GM12878 (cell line): Measurements from ENCODE around the gene NCDN.

Source experiments
- CTCF ChIP-seq, 3 experiments: IDR thresholded peaks in 2 of 3; conservative IDR thresholded peaks in 1 of 3; 2 replicates each; pipeline ENCODE4 v1.5.1; 2011; ENCODE audit warnings: low read depth in 3 of 3, low read length in 3 of 3, mild to moderate bottlenecking in 3 of 3, control low read depth in 2 of 3, moderate library complexity in 2 of 3, inconsistent platforms in 1 of 3, mixed read lengths in 1 of 3; ENCODE audit not compliant: control insufficient read depth in 2 of 3, insufficient read depth in 1 of 3; ENCODE audit errors: extremely low read depth in 1 of 3
- HDAC2 ChIP-seq: fragments of 200-600 bp; sonication (generic); IDR thresholded peaks from 2 replicates; pipeline ENCODE4 v1.6.1; 2017
- RAD21 ChIP-seq: IDR thresholded peaks from 2 replicates; pipeline ENCODE4 v1.6.1; 2011; ENCODE audit warnings: mild to moderate bottlenecking, low read depth, low read length, moderate library complexity; ENCODE audit not compliant: insufficient read depth
- REST ChIP-seq: IDR thresholded peaks from 2 replicates; pipeline ENCODE4 v1.6.1; 2012; ENCODE audit warnings: mild to moderate bottlenecking, low read depth, low read length

GRCh38 chr1:35530946-35531345 is 26.7 kb upstream of the NCDN start:
- TF ChIP-seq RAD21, result no peak
- no peak for TF ChIP-seq REST
- no peak for TF ChIP-seq CTCF (IDR thresholded peaks at IDR 0.05 in 2 of 3, conservative IDR thresholded peaks at IDR 0.05 in 1 of 3; ENCODE audit: control insufficient read depth in 2 of 3, extremely low read depth in 1 of 3, insufficient read depth in 1 of 3, low read depth in 3 of 3, low read length in 3 of 3)
- no peak for TF ChIP-seq HDAC2
